K562 (cell line): ENCODE results near the gene MPRIP. TPM values are rescaled to one million over a fixed set of nuclear protein-coding genes. Genes with fewer than 3 reads are reported as not detected.

Experiments used
- ARID2 ChIP-seq: fragments of 450-650 bp; IDR thresholded peaks from 2 replicates; pipeline ENCODE4 v1.6.1; 2017; ENCODE audit warnings: antibody characterized with exemption, mild to moderate bottlenecking
- C11orf30 ChIP-seq: fragments of 450-650 bp; IDR thresholded peaks from 2 replicates; pipeline ENCODE4 v1.6.1; 2016; ENCODE audit warnings: low read depth, mild to moderate bottlenecking
- CHD7 ChIP-seq: fragments of 200-600 bp; sonication (generic); IDR thresholded peaks from one replicate; pipeline ENCODE4 v1.6.1; 2012; ENCODE audit warnings: mild to moderate bottlenecking, low read depth, low read length, inconsistent platforms
- ETV6 ChIP-seq, 3 experiments: fragments of 150-350 bp in 1 of 3; sonication (generic) in 1 of 3; formaldehyde crosslinking in 1 of 3; IDR thresholded peaks; 2 replicates each; pipeline versions ENCODE4 v1.6.1 to v1.8.0; 2014 to 2022; ENCODE audit warnings: borderline replicate concordance in 2 of 3, low read depth in 2 of 3, antibody characterized with exemption in 1 of 3, low read length in 1 of 3, mild to moderate bottlenecking in 1 of 3, missing genetic modification reagents in 1 of 3
- HOXB6 ChIP-seq: fragments of 250-450 bp; sonication (Bioruptor Pico); IDR thresholded peaks from 2 replicates; pipeline ENCODE4 v1.5.1; 2022; ENCODE audit warnings: mild to moderate bottlenecking, borderline replicate concordance
- ZNF311 ChIP-seq: fragments of 250-450 bp; sonication (Bioruptor Pico); IDR thresholded peaks from 2 replicates; pipeline ENCODE4 v1.4.0; 2020; ENCODE audit warnings: mild to moderate bottlenecking, moderate library complexity
- ZNF76 ChIP-seq: fragments of 250-450 bp; sonication (Bioruptor Pico); IDR thresholded peaks from 2 replicates; pipeline ENCODE4 v1.4.0; 2020; ENCODE audit warnings: mild to moderate bottlenecking, moderate library complexity, borderline replicate concordance
- polyA plus RNA-seq, 8 experiments: library from polyadenylated mRNA; depleted of rRNA in 4 of 8; stranded (reverse) in 5 of 8; unstranded in 3 of 8; fragments of >200 nt; fragmentation: Nextera tagmentation in 2 of 8; fragmentation: Illumina TruSeq in 1 of 8; extraction: Ambion mirVana in 2 of 8; extraction: Trizol in 1 of 8; gene quantifications; 2 replicates each; pipeline versions ENCODE4 v1.2.1 to v1.2.3, GENCODE V29; 2011 to 2014; ENCODE audit warnings: inconsistent platforms in 1 of 8, missing spikeins in 1 of 8
- total RNA-seq, 7 experiments: library from RNA; depleted of rRNA in 6 of 7; stranded (reverse); fragments of >200 nt in 6 of 7; fragmentation: Illumina TruSeq in 2 of 7; extraction: Trizol in 2 of 7; gene quantifications; 2 replicates each; pipeline versions ENCODE4 v1.2.1 to v1.2.3, GENCODE V29; 2011 to 2021; ENCODE audit warnings: low replicate concordance in 1 of 7
- TF ChIP-seq, protein P1 (sequence below): fragments of 250-450 bp; sonication (Bioruptor Pico); IDR thresholded peaks from 2 replicates; pipeline ENCODE4 v1.5.0; 2020; ENCODE audit warnings: mild to moderate bottlenecking, borderline replicate concordance

Gene MPRIP
- total and polyA plus RNA-seq, 9 of the 15 experiments (the other 6 are each of a cell fraction or from before 2014, with no cell fraction given): 10.0 to 72.6 (median 30.1) TPM

DNA sequence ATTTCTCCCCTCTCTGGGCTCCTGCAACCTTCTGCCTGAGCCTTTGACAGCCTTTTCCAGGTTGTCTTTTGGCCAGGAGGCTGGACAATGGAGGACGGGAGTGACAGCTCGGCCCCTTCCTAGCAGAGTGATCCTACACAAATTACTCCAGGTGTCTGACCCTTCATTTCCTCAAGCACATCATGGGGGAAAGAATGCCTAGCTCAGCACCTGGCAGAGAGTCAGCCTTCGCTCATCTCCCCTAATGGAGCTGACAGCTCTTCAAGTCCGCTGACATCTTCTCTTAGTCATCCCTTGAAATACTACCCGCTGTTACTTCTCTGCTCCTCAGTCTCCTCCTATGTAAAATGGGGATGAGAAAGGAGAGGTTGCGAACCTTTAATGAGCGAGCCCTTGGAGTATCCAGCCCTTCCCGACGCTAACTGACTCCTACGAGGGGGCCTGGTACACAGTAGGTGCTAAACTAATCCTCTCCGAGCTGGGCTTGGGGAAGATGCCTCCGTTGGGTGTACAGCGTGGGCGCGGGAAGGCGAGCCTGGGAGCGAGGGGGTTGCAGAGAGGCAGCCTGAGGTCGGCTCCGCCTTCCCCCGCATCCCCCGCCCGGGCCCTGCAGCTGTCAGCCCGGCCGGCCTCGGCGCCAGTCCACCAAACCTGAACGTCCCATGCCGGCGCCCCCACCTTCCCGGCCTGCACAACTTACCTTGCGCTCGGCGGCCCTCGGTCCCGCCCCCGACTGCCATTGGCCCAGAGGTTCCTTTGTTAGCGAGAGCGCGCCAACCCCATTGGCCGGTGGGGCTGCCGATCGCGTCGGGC is 480 bp upstream of the MPRIP start (continued):
- TF ChIP-seq CHD7 (no peak), HOXB6 (CRISPR knock-in tag) (no peak), ETV6 (IDR thresholded peaks at IDR 0.05; ENCODE audit: borderline replicate concordance in 1 of 2, low read depth in 2 of 2, low read length in 1 of 2) (no peak), ETV6 (CRISPR knock-in tag; IDR thresholded peaks at IDR 0.05; ENCODE audit: borderline replicate concordance) (no peak), C11orf30 (no peak), ZNF311 (CRISPR knock-in tag) (no peak), ZNF76 (no peak), ARID2 (no peak)
- TF ChIP-seq, protein P1, sequence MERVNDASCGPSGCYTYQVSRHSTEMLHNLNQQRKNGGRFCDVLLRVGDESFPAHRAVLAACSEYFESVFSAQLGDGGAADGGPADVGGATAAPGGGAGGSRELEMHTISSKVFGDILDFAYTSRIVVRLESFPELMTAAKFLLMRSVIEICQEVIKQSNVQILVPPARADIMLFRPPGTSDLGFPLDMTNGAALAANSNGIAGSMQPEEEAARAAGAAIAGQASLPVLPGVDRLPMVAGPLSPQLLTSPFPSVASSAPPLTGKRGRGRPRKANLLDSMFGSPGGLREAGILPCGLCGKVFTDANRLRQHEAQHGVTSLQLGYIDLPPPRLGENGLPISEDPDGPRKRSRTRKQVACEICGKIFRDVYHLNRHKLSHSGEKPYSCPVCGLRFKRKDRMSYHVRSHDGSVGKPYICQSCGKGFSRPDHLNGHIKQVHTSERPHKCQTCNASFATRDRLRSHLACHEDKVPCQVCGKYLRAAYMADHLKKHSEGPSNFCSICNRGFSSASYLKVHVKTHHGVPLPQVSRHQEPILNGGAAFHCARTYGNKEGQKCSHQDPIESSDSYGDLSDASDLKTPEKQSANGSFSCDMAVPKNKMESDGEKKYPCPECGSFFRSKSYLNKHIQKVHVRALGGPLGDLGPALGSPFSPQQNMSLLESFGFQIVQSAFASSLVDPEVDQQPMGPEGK (CRISPR knock-in tag): no peak
